ENCODE data around the gene SLC27A5.

The SLC27A5 gene, protein sequence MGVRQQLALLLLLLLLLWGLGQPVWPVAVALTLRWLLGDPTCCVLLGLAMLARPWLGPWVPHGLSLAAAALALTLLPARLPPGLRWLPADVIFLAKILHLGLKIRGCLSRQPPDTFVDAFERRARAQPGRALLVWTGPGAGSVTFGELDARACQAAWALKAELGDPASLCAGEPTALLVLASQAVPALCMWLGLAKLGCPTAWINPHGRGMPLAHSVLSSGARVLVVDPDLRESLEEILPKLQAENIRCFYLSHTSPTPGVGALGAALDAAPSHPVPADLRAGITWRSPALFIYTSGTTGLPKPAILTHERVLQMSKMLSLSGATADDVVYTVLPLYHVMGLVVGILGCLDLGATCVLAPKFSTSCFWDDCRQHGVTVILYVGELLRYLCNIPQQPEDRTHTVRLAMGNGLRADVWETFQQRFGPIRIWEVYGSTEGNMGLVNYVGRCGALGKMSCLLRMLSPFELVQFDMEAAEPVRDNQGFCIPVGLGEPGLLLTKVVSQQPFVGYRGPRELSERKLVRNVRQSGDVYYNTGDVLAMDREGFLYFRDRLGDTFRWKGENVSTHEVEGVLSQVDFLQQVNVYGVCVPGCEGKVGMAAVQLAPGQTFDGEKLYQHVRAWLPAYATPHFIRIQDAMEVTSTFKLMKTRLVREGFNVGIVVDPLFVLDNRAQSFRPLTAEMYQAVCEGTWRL

GRCh38 chr19:58511353-58512208, at the start of gene SLC27A5:
Gene SLC27A5, minus strand, starts transcription at chr19:58511992. Its CDS starts 37 bp downstream, at chr19:58511955.
- no peak for DNase-seq

GRCh38 chr19:58560921-58561320, 49.1 kb upstream of the SLC27A5 start:
- no peak for DNase-seq

DNA sequence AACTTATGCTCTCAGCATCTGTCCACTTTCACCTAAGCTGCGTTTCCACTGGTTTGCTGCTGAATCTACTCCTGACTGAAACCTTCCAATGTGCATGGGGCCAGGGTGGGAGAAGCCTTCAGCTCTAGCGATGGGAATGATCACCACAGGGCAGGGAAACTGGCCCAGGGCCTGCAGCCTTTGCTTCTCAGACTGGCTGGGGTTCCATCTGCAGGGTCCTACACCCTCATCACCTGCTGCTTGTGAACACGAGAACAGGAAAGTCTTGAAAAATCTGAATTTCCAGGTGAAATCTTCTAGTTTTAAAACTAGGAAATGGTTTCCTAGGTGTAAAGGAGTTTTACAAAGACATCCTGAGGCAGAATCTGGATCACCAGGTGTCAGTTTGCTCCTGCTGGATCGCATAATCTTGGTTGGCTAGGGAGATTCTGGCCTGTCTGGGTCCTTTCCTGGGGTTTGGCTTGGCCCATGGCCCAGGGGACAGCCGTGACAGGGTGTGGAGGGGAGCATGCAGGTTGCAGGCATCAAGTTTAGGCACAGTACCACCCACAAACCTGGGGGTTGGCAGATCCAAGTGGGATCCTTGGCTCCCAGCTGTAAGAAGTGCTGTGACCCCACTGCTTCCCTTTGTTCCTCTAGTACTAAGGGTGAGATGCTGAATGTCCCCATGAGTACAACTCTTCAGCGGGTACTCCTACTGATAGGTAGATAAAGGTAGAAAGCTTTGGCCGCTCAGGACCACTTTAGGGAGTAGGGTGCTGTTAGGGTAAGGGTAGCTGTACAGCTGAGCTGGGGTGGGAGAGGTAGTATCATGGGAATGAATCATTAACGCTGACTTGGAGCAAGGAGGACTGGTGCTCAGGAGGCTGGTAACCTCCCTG, 48.5 kb upstream of the SLC27A5 start:
- no peak for DNase-seq

GRCh38 chr19:58559275-58560006, 47.6 kb upstream of the SLC27A5 start:
- peak; percentile 89 for DNase-seq

- DNase-seq: peak; percentile 99
Measured at GRCh38 chr19:58558623-58559274, 47.0 kb upstream of the SLC27A5 start.

GRCh38 chr19:58558066-58558622, 46.4 kb upstream of the SLC27A5 start, which contains the start of gene UBE2M:
Gene UBE2M, minus strand, starts transcription at chr19:58558611. Its CDS starts 230 bp downstream, at chr19:58558381.
- DNase-seq: peak; percentile 38

GRCh38 chr19:58557221-58558065, 45.7 kb upstream of the SLC27A5 start:
- no peak for DNase-seq

GRCh38 chr19:58556622-58557220, 44.9 kb upstream of the SLC27A5 start:
- DNase-seq: no peak

GRCh38 chr19:58555920-58556621, 44.3 kb upstream of the SLC27A5 start:
- DNase-seq: no peak

- no peak for DNase-seq
Measured at GRCh38 chr19:58555369-58555885, 43.6 kb upstream of the SLC27A5 start.

DNA sequence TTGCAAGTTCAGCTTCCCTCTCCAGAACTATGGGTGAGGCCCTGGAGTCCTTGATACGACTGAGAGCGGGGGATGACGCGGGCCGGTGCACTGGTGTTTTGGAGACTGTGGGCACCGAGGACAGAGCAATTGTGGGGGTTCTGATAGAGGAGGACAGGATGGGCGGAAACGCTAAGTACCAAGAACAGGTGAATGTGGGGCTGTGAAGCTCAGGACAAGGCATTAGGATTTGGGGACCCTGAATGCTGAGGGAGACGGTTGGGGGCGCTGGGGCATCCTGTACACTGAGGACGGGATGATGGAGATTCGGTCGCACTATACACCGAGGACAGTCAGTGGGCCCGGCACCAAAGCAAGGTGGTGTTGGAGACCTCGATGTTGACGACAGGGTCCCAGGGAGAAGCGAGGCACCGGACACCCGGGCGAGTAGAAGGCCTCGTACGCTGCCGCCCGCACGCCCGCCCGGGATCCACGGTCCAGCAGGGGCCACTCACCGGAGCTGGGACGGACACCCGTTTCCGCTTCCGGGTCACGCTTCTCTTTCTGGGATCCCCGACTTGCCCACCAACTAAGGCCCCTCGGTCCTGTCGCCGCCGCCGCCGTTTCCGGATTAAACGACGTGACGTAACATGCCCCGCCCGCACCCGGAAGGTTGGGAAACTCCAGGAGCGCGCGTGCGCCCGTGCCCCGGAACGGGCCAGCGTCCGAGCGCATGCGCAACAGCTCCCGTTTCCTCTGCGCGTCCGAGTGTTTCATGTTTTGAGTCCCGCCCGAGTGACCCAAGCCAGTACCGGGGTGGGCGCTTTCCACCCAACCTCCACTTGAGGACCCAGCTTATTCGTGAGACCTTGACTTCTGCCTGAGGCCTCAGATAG, 42.9 kb upstream of the SLC27A5 start, which contains the start of gene CHMP2A:
Gene CHMP2A, minus strand, starts transcription at position 612 of the 875 bp plus-strand sequence. CDS start 893 bp downstream, outside the sequence.
- peak; percentile 99 for DNase-seq

DNA sequence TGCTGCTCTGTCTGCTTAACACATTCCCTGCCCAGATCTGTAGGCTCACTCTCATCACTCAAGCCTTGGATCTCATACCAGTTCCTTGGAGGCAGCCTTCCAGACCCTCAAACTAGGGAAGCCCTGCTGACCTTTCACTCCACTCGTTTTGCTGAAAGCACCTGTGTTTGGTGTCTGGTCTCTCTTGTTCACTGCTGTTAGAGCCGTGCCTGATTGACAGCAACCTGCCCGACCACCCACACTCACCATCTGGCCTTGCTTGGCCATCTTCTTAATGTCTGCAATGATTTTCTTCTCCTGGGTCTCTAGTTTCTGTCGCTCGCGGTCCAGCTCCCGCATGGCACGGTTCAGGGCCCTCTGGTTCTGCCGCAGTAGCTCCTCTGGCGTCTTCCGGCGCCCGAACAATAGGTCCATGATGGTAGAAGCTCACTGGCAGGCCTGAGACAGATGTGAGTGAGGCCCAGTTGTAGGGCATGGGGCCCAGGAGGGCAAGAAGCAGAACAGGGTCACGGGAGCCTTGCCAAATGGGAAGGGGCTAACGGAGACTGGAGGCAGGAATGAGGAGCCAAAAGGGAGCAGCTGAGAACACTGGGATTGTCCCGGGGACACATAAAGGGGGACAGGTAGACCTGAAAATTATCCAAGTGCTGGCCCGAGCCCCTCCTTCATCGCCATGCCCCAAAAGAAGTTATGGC, 42.2 kb upstream of the SLC27A5 start:
- no peak for DNase-seq

GRCh38 chr19:58552655-58553054, 40.9 kb upstream of the SLC27A5 start:
- DNase-seq: no peak

GRCh38 chr19:58551577-58552471, 40.0 kb upstream of the SLC27A5 start:
- no peak for DNase-seq

GRCh38 chr19:58551123-58551497, 39.3 kb upstream of the SLC27A5 start:
- no peak for DNase-seq
